GM10266 (cell line): Measurements from ENCODE around the gene EDC3.

Experiments used
- DNase-seq: peaks from one replicate; pipeline ENCODE4 v3.0.0; 2012; ENCODE audit errors: extremely low spot score
- TF ChIP-seq, protein P1 (sequence below): IDR thresholded peaks from 2 replicates; pipeline ENCODE4 v1.5.1; 2012; ENCODE audit warnings: mild to moderate bottlenecking, low read depth; ENCODE audit not compliant: control insufficient read depth, insufficient read depth; ENCODE audit errors: missing control alignments

Gene EDC3

DNA sequence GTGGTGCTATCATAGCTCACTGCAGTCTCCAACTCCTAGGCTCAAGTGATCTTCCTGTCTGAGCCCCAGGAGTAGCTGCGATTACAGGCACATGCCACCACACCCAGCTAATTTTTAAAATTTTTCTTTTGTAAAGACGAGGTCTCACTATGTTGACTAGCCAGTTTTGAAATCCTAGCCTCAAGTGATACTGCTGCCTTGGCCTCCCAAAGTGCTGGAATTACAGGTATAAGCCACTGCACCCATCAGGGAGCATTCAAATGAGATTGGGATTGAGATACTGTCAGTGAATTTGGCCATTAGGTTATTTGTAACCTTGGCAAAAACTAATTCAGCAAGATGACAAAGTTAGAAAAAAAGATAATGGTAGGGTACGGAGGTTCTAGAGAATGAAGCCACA, 21.7 kb downstream of the EDC3 start:
- TF ChIP-seq, protein P1, sequence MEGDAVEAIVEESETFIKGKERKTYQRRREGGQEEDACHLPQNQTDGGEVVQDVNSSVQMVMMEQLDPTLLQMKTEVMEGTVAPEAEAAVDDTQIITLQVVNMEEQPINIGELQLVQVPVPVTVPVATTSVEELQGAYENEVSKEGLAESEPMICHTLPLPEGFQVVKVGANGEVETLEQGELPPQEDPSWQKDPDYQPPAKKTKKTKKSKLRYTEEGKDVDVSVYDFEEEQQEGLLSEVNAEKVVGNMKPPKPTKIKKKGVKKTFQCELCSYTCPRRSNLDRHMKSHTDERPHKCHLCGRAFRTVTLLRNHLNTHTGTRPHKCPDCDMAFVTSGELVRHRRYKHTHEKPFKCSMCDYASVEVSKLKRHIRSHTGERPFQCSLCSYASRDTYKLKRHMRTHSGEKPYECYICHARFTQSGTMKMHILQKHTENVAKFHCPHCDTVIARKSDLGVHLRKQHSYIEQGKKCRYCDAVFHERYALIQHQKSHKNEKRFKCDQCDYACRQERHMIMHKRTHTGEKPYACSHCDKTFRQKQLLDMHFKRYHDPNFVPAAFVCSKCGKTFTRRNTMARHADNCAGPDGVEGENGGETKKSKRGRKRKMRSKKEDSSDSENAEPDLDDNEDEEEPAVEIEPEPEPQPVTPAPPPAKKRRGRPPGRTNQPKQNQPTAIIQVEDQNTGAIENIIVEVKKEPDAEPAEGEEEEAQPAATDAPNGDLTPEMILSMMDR: no peak
- DNase-seq: no peak

DNA sequence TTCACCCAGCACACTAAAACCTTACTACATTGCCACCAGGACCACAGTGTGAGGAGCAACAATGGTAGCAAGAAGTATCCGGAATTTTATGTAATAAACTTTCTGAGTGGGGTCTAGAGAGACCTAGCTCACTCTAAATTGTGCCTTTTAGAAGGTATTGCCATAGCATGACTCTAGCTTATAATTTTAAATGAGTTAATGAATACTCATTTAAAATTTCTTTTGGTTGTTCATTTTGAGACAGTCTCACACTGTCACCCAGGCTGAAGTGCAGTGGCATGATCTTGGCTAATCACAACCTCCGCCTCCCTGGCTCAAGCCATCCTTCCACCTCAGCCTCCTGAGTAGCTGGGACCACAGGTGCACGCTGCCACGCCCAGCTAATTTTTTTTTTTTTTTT, 26.2 kb downstream of the EDC3 start:
- TF ChIP-seq, protein P1: no peak
- DNase-seq: no peak

DNA sequence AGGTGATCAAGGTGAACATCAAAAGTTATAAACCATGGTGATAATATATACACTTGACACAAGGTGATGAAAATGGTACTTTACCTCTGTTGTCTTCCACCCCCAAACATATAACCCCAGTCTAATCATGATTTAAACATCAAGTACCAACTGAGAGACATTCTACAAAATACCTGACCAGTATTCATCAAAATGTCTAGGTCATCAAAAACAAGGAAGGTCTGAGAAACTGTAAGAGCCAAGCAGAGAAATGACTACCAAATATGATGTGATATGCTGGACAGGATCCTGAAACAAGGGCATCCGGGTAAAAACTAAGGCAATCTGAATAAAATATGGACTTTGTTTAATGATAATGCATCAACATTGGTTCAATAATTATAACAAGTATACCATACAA, 27.8 kb downstream of the EDC3 start:
- no peak for DNase-seq
- TF ChIP-seq, protein P1: no peak

DNA sequence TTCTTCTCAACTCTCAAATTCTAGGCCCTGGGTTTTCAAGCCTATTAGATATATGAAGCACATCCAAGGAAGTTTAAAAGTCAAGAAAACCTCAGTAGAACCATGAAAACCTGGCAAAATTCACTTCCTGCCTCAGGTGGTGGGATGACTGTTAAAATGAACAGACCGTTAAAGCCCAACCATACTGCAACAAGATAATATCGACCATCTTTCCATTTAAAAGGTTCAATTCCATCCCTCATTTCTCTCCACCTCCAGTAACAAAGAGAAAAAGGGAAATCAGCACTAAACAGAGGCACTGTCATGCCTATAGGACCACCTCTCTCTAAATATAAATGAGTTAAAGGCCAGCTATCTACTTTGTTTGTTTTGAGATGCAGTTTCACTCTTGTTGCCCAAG, 31.2 kb downstream of the EDC3 start:
- DNase-seq: no peak
- TF ChIP-seq, protein P1: no peak

DNA sequence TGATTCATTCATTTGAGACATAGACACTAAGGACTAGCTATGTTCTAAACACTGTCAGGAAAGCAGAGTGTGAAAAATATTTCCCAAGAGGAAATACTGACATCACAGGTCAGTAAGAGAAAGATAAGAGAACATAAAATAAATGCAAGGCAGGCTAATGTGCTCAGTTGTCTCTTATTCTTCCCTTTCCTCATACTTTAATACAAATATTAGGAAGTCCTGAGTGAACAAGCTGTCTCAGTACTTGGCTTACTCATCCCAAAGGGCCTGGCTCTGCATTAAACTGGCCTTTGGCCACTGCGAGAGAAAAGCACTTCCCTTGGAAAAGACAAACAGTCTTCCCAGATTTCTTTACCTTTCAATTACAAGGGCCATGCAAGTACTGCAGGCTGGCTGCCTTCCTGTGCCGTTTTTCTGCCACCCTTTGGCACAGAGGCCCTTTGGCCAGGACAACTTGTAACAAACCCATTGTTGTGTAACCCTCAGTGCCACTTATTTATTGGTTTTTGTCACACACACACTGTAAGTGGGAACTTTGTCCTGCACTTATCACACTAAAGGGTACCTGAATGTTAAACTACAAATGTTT, 31.7 kb downstream of the EDC3 start:
- TF ChIP-seq, protein P1: no peak
- no peak for DNase-seq

DNA sequence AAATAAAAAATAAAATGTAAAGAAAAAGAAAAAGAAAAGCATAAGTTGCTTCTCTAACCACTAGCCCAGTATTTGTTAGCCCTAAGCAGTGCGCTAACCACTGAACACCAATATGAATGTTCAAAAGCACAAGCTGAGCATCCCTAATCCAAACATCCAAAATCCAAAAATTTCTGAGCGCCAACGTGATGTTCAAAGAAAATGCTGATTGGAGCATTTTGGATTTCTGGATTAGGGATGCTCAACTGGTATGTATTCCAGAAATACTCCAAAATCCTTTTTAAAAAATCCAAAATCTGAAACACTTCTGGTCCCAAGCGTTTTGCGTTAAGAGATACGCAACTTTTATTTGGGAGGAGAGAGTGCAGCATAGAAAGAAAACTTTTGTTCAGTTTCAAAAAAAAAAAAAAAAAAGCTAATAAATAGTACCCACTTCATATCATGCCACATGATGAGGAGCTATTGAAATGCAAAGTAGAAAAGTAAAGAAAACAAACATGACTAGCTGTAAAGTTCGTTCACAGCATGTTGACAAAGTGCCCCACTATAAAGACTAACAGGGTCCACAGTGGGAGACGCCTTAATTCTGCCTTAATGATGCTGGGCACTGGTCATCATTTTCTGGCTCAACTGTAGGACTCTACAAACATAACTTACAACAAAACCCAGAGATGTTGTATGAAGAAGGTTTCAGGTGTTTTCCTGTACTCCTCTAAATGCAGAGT, 32.4 kb downstream of the EDC3 start:
- TF ChIP-seq, protein P1: no peak
- DNase-seq: no peak
